ENCODE results near the gene ELP4.

- TF ChIP-seq POLR2A (IDR thresholded peaks at IDR 0.05), result no peak
- TF ChIP-seq POLR2AphosphoS5 (IDR thresholded peaks at IDR 0.05), result no peak
- TF ChIP-seq CTCF (IDR thresholded peaks at IDR 0.05), result no peak
- TF ChIP-seq EP300 (IDR thresholded peaks at IDR 0.05), result no peak
Observed at GRCh38 chr11:31651822-31652221, 142.3 kb downstream of the ELP4 start.
